ENCODE measurements around the gene HEMK1. TPM values are rescaled to one million over a fixed set of nuclear protein-coding genes. Genes with fewer than 3 reads are reported as not detected.

The HEMK1 gene
- total RNA-seq, 1 experiment from 2014 or later: 12.5 TPM

DNA sequence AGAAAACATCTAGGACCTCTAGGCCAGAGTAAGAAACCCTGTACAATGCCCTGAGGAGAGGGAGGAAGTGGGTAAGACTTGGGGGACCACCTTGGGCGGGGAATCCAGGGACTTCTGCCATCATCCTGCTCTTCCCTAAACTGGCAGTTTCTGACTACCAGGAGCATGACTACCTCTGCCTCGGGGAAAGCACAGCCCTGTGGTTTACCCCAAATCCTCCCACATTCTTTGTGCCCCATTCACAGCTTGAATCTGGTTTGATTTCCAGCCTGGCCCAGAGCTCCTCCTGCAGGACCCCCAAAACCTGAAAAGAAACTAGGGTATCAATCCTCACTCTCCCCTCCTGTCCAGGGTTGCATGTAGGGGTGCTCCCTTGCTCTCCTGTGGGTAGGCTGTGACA is 6.5 kb upstream of the HEMK1 start:
- H3K36me3 Mint-ChIP-seq (ENCODE audit: insufficient read depth in 1 of 3, low read depth in 3 of 3): peaks cover 0 to 10% (median 0%) of the 10 kb centered on the region in 3 experiments; a peak in 3 of 7 replicates
- peaks cover 3% of the 10 kb centered on the region; the same call in 1 of the 2 replicates for H3K27me3 ChIP-seq (ENCODE audit: insufficient read depth, low read length)
- H3K18ac ChIP-seq (ENCODE audit: insufficient read length, low read depth, low read length): no peak overlapping the region
- no peaks in the 10 kb centered on the region for H3K9me3 Mint-ChIP-seq
- peaks cover 5% of the 10 kb centered on the region for H4K20me1 ChIP-seq (ENCODE audit: control insufficient read depth, insufficient read depth, insufficient read length)
- no peak overlapping the region for H4K5ac ChIP-seq (ENCODE audit: insufficient read length, low read depth, low read length)
- no peaks in the 10 kb centered on the region for H3K79me1 ChIP-seq (ENCODE audit: insufficient read depth, low read depth, low read length, poor library complexity, severe bottlenecking)
- no peak overlapping the region for H2BK5ac ChIP-seq (ENCODE audit: insufficient read length, low read length)
- H3K4me1 Mint-ChIP-seq: peaks cover 14 to 15% of the 10 kb centered on the region in 2 experiments
- no peak overlapping the region for H2AK5ac ChIP-seq (ENCODE audit: insufficient read length, low read length)
- DNase-seq: no peak
- no peak overlapping the region for H3K23ac ChIP-seq (ENCODE audit: insufficient read length, low read depth, low read length)
- H2BK20ac ChIP-seq (ENCODE audit: low read depth, low read length, poor library complexity, severe bottlenecking): no peak overlapping the region
- H3K9me3 ChIP-seq (ENCODE audit: control insufficient read depth, low read depth, low read length): no peaks in the 10 kb centered on the region
- H3K4ac ChIP-seq (ENCODE audit: low read depth, low read length): no peak overlapping the region
- no peak overlapping the region for H3K14ac ChIP-seq (ENCODE audit: insufficient read depth, low read length)
- H2BK120ac ChIP-seq (ENCODE audit: low read depth, low read length, poor library complexity, severe bottlenecking): no peak overlapping the region
- no peaks in the 10 kb centered on the region; the same call in 1 of the 2 replicates for H3K4me1 ChIP-seq (ENCODE audit: insufficient read depth, low read length)
- H3K4me3 Mint-ChIP-seq: no peak overlapping the region
- H4K8ac ChIP-seq (replicated peaks; ENCODE audit: insufficient read length, low read depth, low read length): no peak overlapping the region
- H3K9ac ChIP-seq (ENCODE audit: extremely low read depth, insufficient read length, low read length): no peak overlapping the region
- no peak overlapping the region for H4K91ac ChIP-seq (ENCODE audit: insufficient read length, low read depth, low read length)
- no peak overlapping the region for H3K27ac ChIP-seq (ENCODE audit: insufficient read length, low read depth, low read length)
- H3K23me2 ChIP-seq (ENCODE audit: insufficient read length, low read depth, low read length, poor library complexity, severe bottlenecking): peaks cover 8% of the 10 kb centered on the region
- no peak overlapping the region for H2AFZ ChIP-seq (ENCODE audit: low read length)
- H3K4me2 ChIP-seq (ENCODE audit: insufficient read depth, insufficient read length, low read length): no peak overlapping the region
- peaks cover 13% of the 10 kb centered on the region for H3K27me3 Mint-ChIP-seq (ENCODE audit: low read depth)
- no peak overlapping the region for H3K27ac Mint-ChIP-seq
- H2BK15ac ChIP-seq (ENCODE audit: low read depth, low read length): no peak overlapping the region
- no CpG with 5 or more reads among the region's 2 CpGs for WGBS (ENCODE audit: extremely low coverage, insufficient read length, low lambda C conversion rate)
- no peak overlapping the region for H3T11ph ChIP-seq (ENCODE audit: low read length)
- no peaks in the 10 kb centered on the region for H3K79me2 ChIP-seq (ENCODE audit: insufficient read depth, low read length)
- no peak overlapping the region for H2BK12ac ChIP-seq (ENCODE audit: insufficient read length, low read depth, low read length)
- no peak overlapping the region for H3K56ac ChIP-seq (ENCODE audit: insufficient read length, low read depth, low read length)
- no peak for TF ChIP-seq CTCF (conservative IDR thresholded peaks at IDR 0.05)

All from H9 (cell line).